Gastrocnemius medialis (tissue), 4 donors: ENCODE results near the gene NEDD1.

Experiments
- CTCF ChIP-seq, 5 experiments: fragments of 450-650 bp in 3 of 5; fragments of 200-600 bp in 2 of 5; sonication (generic) in 2 of 5; IDR thresholded peaks in 4 of 5; conservative IDR thresholded peaks in 1 of 5; 1 replicate in 4 of 5; 2 replicates in 1 of 5; pipeline ENCODE4 v1.5.1; 2016 to 2019; ENCODE audit warnings: antibody characterized with exemption in 5 of 5, mild to moderate bottlenecking in 3 of 5, moderate library complexity in 3 of 5
- POLR2A ChIP-seq, 2 donors: fragments of 450-650 bp; IDR thresholded peaks; one replicate each; pipeline ENCODE4 v1.6.1; 2017; ENCODE audit warnings: antibody characterized with exemption in 2 of 2, mild to moderate bottlenecking in 2 of 2, moderate library complexity in 2 of 2

- no peak for TF ChIP-seq CTCF (IDR thresholded peaks at IDR 0.05 in 4 of 5, conservative IDR thresholded peaks at IDR 0.05 in 1 of 5)
- TF ChIP-seq POLR2A (IDR thresholded peaks at IDR 0.05): no peak
Observed at GRCh38 chr12:96902076-96902475, 5.0 kb upstream of the NEDD1 start.
